Activated CD8-positive, alpha-beta T cell treated with anti-CD3 and anti-CD28 coated beads, Interleukin-2, amount 10 ng/mL, durations not matched to agents 7 days and 5 days (primary cell): ENCODE measurements around the gene AHSA1. TPM values are rescaled to one million over a fixed set of nuclear protein-coding genes. Genes with fewer than 3 reads are reported as not detected.

Experiments used
- ATAC-seq: fragments of 150-1000 bp; cut with Tn5 transposase; one replicate; pipeline ENCODE4 v1.10.0; 2021; ENCODE audit warnings: moderate library complexity
- CTCF ChIA-PET: fragments of 350-600 bp; sonication (Branson Sonifier 250); formaldehyde crosslinking; loops from one replicate; lab custom pipeline; 2021; ENCODE audit warnings: antibody characterized with exemption; lab: Charles Lee
- POLR2A ChIA-PET: fragments of 350-600 bp; sonication (Branson Sonifier 250); formaldehyde crosslinking; loops from one replicate; lab custom pipeline; 2021; ENCODE audit warnings: antibody characterized with exemption; lab: Charles Lee
- DNase-seq: peaks from one replicate; pipeline ENCODE4 v3.0.0-alpha.2; 2020
- H3K27ac Mint-ChIP-seq: one replicate; pipeline ENCODE4 v1.8.0; 2021; ENCODE audit warnings: mild to moderate bottlenecking, mixed read lengths
- H3K27me3 Mint-ChIP-seq: one replicate; pipeline ENCODE4 v1.8.0; 2021; ENCODE audit warnings: low read depth, mixed read lengths
- H3K36me3 Mint-ChIP-seq: one replicate; pipeline ENCODE4 v1.8.0; 2021; ENCODE audit warnings: low read depth, mixed read lengths
- H3K4me1 Mint-ChIP-seq: one replicate; pipeline ENCODE4 v1.8.0; 2021; ENCODE audit warnings: low read depth, mixed read lengths
- H3K4me3 Mint-ChIP-seq: one replicate; pipeline ENCODE4 v1.8.0; 2021; ENCODE audit warnings: mild to moderate bottlenecking, mixed read lengths
- H3K9me3 Mint-ChIP-seq: one replicate; pipeline ENCODE4 v1.8.0; 2022; ENCODE audit warnings: mixed read lengths; ENCODE audit not compliant: insufficient read depth
- total RNA-seq, 2 experiments: library from RNA; stranded (reverse); gene quantifications; one replicate each; pipeline ENCODE4 v1.2.3, GENCODE V29; 2021

Gene AHSA1
- total RNA-seq, 2 experiments from 2014 or later: 252 to 273 TPM

- ChIA-PET POLR2A (no interaction called here), CTCF (no interaction called here)
- Mint-ChIP-seq H3K36me3 (no peaks in the 10 kb centered on the region), H3K4me1 (peaks cover 7% of the 10 kb centered on the region), H3K4me3 (no peak overlapping the region), H3K27ac (no peak overlapping the region), H3K27me3 (peaks cover 20% of the 10 kb centered on the region), H3K9me3 (no peaks in the 10 kb centered on the region)
- DNase-seq (no peak), ATAC-seq (no peak)
Measured at GRCh38 chr14:77495334-77495733, 37.4 kb downstream of the AHSA1 start.

- Mint-ChIP-seq H3K27me3 (peaks cover 24% of the 10 kb centered on the region), H3K27ac (no peak within 1 kb of the TSS), H3K36me3 (peaks cover 3% of the 10 kb centered on the region), H3K4me1 (peaks cover 7% of the 10 kb centered on the region), H3K9me3 (no peaks in the 10 kb centered on the region), H3K4me3 (peak within 1 kb of the TSS; percentile 67)
- ATAC-seq: peak; percentile 94
- POLR2A ChIA-PET: no interaction called here
- peak; percentile 68 for DNase-seq
- CTCF ChIA-PET: no interaction called here
Measured at GRCh38 chr14:77498120-77498979, 40.5 kb downstream of the AHSA1 start, which contains the start of gene ISM2. Gene ISM2, minus strand, starts transcription at chr14:77498816. Its CDS starts 23 bp downstream, at chr14:77498793.

- ATAC-seq: peak; percentile 18
Measured at GRCh38 chr14:77498984-77499527, 41.2 kb downstream of the AHSA1 start.

GRCh38 chr14:77502109-77502782 is 44.4 kb downstream of the AHSA1 start:
- no peaks in the 10 kb centered on the region for H3K9me3 Mint-ChIP-seq
- H3K36me3 Mint-ChIP-seq: peaks cover 12% of the 10 kb centered on the region
- POLR2A ChIA-PET: no interaction called here
- H3K4me3 Mint-ChIP-seq: no peak overlapping the region
- no peak for ATAC-seq
- peaks cover 7% of the 10 kb centered on the region for H3K4me1 Mint-ChIP-seq
- no peak for DNase-seq
- H3K27ac Mint-ChIP-seq: no peak overlapping the region
- CTCF ChIA-PET: no interaction called here
- peaks cover 21% of the 10 kb centered on the region for H3K27me3 Mint-ChIP-seq

More at GRCh38 chr14:77498984-77499527, 41.2 kb downstream of the AHSA1 start:
- Mint-ChIP-seq H3K27ac (no peak overlapping the region), H3K36me3 (peaks cover 4% of the 10 kb centered on the region), H3K9me3 (no peaks in the 10 kb centered on the region), H3K27me3 (peaks cover 24% of the 10 kb centered on the region), H3K4me1 (peaks cover 7% of the 10 kb centered on the region), H3K4me3 (peak overlapping the region; percentile 43)
- ChIA-PET CTCF (no interaction called here), POLR2A (no interaction called here)
- DNase-seq: no peak

GRCh38 chr14:77503138-77503537 is 45.2 kb downstream of the AHSA1 start:
- Mint-ChIP-seq H3K27ac (no peak overlapping the region), H3K4me3 (no peak overlapping the region), H3K9me3 (no peaks in the 10 kb centered on the region), H3K27me3 (peaks cover 17% of the 10 kb centered on the region), H3K36me3 (peaks cover 19% of the 10 kb centered on the region), H3K4me1 (peaks cover 2% of the 10 kb centered on the region)
- POLR2A ChIA-PET: no interaction called here
- DNase-seq: no peak
- ATAC-seq: no peak
- CTCF ChIA-PET: no interaction called here

- Mint-ChIP-seq H3K4me1 (no peaks in the 10 kb centered on the region), H3K9me3 (no peaks in the 10 kb centered on the region), H3K36me3 (peaks cover 32% of the 10 kb centered on the region), H3K27ac (no peak overlapping the region), H3K27me3 (peaks cover 7% of the 10 kb centered on the region), H3K4me3 (no peak overlapping the region)
- ChIA-PET POLR2A (no interaction called here), CTCF (interaction anchor here (1.0 kb wide), 1 partner anchor 134 kb away, joined by 4 read pairs; no protein-coding TSS in a partner anchor)
- DNase-seq: no peak
- ATAC-seq: no peak
Measured at GRCh38 chr14:77505031-77505430, 47.1 kb downstream of the AHSA1 start.

GRCh38 chr14:77507762-77508161 is 49.9 kb downstream of the AHSA1 start:
- ATAC-seq: no peak
- CTCF ChIA-PET: no interaction called here

GRCh38 chr14:77508249-77508648 is 50.4 kb downstream of the AHSA1 start:
- Mint-ChIP-seq H3K27ac (no peak overlapping the region), H3K4me1 (no peaks in the 10 kb centered on the region), H3K27me3 (no peaks in the 10 kb centered on the region), H3K9me3 (no peaks in the 10 kb centered on the region), H3K36me3 (peaks cover 48% of the 10 kb centered on the region), H3K4me3 (no peak overlapping the region)
- POLR2A ChIA-PET: no interaction called here
- DNase-seq (no peak), ATAC-seq (no peak)
- CTCF ChIA-PET: no interaction called here

More at GRCh38 chr14:77507762-77508161, 49.9 kb downstream of the AHSA1 start:
- POLR2A ChIA-PET: no interaction called here
- H3K4me3 Mint-ChIP-seq: no peak overlapping the region
- H3K36me3 Mint-ChIP-seq: peaks cover 50% of the 10 kb centered on the region
- H3K27me3 Mint-ChIP-seq: no peaks in the 10 kb centered on the region
- H3K9me3 Mint-ChIP-seq: no peaks in the 10 kb centered on the region
- DNase-seq: no peak
- no peak overlapping the region for H3K27ac Mint-ChIP-seq
- no peaks in the 10 kb centered on the region for H3K4me1 Mint-ChIP-seq

GRCh38 chr14:77508876-77509275 is 51.0 kb downstream of the AHSA1 start:
- Mint-ChIP-seq H3K27ac (no peak overlapping the region), H3K9me3 (no peaks in the 10 kb centered on the region), H3K4me3 (no peak overlapping the region), H3K36me3 (peaks cover 47% of the 10 kb centered on the region), H3K27me3 (no peaks in the 10 kb centered on the region), H3K4me1 (no peaks in the 10 kb centered on the region)
- ChIA-PET CTCF (no interaction called here), POLR2A (no interaction called here)
- ATAC-seq (no peak), DNase-seq (no peak)

- Mint-ChIP-seq H3K9me3 (no peaks in the 10 kb centered on the region), H3K4me3 (no peak overlapping the region), H3K27me3 (no peaks in the 10 kb centered on the region), H3K4me1 (no peaks in the 10 kb centered on the region), H3K27ac (no peak overlapping the region), H3K36me3 (peaks cover 47% of the 10 kb centered on the region)
- ATAC-seq: no peak
- ChIA-PET POLR2A (no interaction called here), CTCF (no interaction called here)
- DNase-seq: no peak
Measured at GRCh38 chr14:77509366-77509765, 51.5 kb downstream of the AHSA1 start.

- Mint-ChIP-seq H3K9me3 (no peaks in the 10 kb centered on the region), H3K36me3 (peaks cover 51% of the 10 kb centered on the region), H3K4me3 (no peak overlapping the region), H3K4me1 (no peaks in the 10 kb centered on the region), H3K27me3 (no peaks in the 10 kb centered on the region), H3K27ac (no peak overlapping the region)
- ChIA-PET POLR2A (no interaction called here), CTCF (no interaction called here)
- ATAC-seq (no peak), DNase-seq (no peak)
Measured at GRCh38 chr14:77511486-77512162, 53.7 kb downstream of the AHSA1 start.
